HEK293T (cell line): ENCODE measurements around the gene C1RL.

Experiments
- BHLHE40 ChIP-seq: fragments of 450-650 bp; IDR thresholded peaks from 2 replicates; pipeline ENCODE4 v1.6.1; 2016; ENCODE audit warnings: mild to moderate bottlenecking, moderate library complexity, borderline replicate concordance
- ELF4 ChIP-seq: fragments of 450-650 bp; IDR thresholded peaks from 2 replicates; pipeline ENCODE4 v1.6.1; 2017; ENCODE audit warnings: antibody characterized with exemption
- HDGF ChIP-seq: fragments of 450-650 bp; IDR thresholded peaks from 2 replicates; pipeline ENCODE4 v1.6.1; 2017; ENCODE audit warnings: antibody characterized with exemption, borderline replicate concordance
- L3MBTL2 ChIP-seq: fragments of 450-650 bp; conservative IDR thresholded peaks from 2 replicates; pipeline ENCODE4 v1.6.1; 2016; ENCODE audit warnings: mild to moderate bottlenecking
- NFRKB ChIP-seq: fragments of 450-650 bp; IDR thresholded peaks from 2 replicates; pipeline ENCODE4 v1.6.1; 2016; ENCODE audit warnings: mild to moderate bottlenecking, moderate library complexity
- SP1 ChIP-seq: fragments of 450-650 bp; IDR thresholded peaks from 2 replicates; pipeline ENCODE4 v1.6.1; 2017
- ZNF384 ChIP-seq: fragments of 450-650 bp; IDR thresholded peaks from 2 replicates; pipeline ENCODE4 v1.6.1; 2016
- TF ChIP-seq, protein P1 (sequence below): fragments of 450-650 bp; IDR thresholded peaks from 2 replicates; pipeline ENCODE4 v1.6.1; 2016

DNA sequence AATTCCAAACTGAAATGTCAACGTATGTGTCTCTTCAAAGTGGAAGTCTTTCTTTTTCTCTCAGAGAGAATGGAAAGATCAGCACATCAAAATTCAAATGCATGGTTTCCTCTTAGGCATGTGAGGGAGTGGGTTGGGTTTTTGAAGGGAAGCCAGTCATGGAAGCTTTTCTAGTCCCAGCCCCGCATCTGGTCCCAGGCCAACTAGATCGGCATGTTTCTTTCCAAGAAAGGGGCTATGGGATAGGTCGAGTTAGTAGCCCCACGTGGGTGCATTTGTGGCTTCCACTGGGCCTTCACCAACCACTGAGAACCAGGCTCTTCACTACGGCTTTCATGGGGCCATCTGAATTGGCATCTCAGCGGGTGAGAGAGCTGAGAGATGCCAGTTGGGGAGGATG, 41.9 kb downstream of the C1RL start:
- no peak for TF ChIP-seq SP1
- no peak for TF ChIP-seq L3MBTL2
- TF ChIP-seq ZNF384 = no peak
- TF ChIP-seq NFRKB = no peak
- no peak for TF ChIP-seq BHLHE40
- TF ChIP-seq ELF4 = no peak
- no peak for TF ChIP-seq HDGF
- TF ChIP-seq, protein P1, sequence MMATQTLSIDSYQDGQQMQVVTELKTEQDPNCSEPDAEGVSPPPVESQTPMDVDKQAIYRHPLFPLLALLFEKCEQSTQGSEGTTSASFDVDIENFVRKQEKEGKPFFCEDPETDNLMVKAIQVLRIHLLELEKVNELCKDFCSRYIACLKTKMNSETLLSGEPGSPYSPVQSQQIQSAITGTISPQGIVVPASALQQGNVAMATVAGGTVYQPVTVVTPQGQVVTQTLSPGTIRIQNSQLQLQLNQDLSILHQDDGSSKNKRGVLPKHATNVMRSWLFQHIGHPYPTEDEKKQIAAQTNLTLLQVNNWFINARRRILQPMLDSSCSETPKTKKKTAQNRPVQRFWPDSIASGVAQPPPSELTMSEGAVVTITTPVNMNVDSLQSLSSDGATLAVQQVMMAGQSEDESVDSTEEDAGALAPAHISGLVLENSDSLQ = no peak
